ENCODE data around the gene PLCB1.
"Not testable (repeated sequence)": the region's sequence is repeated elsewhere in the genome, so short reads cannot be mapped to it uniquely, and the experiment has no call there.

PLCB1 gene

DNA sequence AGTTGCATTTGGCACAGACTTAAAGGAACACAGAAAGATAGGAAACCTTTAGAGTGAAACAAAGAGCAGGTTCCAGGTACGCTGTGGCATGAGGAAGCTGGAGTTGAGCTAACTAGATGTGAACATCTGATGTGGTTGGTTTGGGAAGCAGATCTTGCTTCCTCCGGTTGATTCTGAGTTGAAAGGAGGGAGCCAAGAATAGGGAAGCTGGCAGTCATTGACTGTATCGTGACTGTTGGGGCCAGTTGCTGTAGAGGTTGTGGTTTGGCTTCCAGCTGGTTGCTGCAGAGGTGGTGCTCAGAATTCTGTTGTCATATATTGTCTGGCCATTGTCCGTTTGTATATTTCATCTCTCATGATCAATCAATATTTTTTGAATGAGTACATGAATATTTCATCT lies 325.9 kb downstream of the PLCB1 start:
- no peak for DNase-seq

- no peak for DNase-seq
Observed at GRCh38 chr20:8461186-8461585, 329.1 kb downstream of the PLCB1 start.

DNA sequence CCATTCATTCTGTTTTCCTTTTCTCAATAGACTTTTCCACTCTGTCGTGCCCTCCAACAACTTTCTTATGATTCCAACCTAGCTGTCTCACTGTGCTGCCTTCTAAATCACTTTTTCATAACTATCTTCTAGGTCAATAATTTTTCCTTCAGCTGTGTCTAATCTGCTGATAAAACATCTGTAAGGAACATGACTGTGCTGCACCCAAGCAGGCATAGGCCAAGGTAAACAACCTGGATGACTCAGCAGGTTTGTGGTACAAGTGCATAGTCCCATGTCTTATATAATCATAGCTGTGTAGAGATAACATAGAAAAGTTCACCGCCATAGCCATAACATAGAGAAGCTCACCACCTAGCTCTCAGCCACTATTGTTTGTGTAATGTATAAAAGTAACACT lies 332.3 kb downstream of the PLCB1 start:
- no peak for DNase-seq

DNA sequence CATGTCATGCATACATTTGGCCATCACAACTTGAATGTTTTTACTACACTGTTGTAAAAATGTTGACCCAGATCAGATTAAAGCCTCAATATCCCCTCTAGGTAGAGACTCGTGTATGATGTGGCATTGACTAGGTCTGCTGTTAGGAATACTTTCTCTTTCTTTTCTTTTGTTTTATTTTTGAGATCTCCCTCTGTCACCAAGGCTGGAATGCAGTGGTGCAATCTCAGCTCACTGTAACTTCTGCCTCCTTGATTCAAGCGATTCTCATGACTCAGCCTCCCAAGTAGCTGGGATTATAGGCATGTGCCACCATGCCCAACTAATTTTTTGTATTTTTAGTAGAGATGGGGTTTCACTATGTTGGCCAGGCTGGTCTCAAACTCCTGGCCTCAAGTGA lies 334.7 kb downstream of the PLCB1 start:
- not testable (repeated sequence) for DNase-seq

- no peak for DNase-seq
Observed at GRCh38 chr20:8470156-8470555, 338.1 kb downstream of the PLCB1 start.

- DNase-seq = no peak
Observed at GRCh38 chr20:8471465-8471864, 339.4 kb downstream of the PLCB1 start.

- DNase-seq = no peak
Observed at GRCh38 chr20:8473459-8473858, 341.4 kb downstream of the PLCB1 start.

GRCh38 chr20:8474027-8474668 lies 342.1 kb downstream of the PLCB1 start:
- DNase-seq = no peak

DNA sequence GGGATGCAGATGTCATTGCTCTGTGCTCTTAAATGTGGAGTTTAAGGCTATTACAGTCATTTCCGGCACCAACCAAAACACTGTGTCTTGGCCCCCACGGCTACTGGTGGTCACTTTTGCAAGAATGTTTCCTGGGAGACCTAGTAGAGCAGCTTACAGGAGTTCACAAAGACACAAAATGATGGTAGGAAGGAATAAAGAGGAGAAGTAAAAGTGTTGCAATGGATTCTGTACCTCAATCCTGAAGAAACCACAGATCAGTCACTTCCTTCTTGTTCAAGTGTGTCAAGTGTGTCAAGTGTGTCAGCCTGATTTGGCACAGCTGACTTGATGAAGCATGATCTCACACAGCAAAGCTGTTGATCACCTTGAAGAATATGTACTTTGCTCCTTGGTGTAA lies 344.0 kb downstream of the PLCB1 start:
- DNase-seq = no peak

GRCh38 chr20:8480597-8480996 lies 348.5 kb downstream of the PLCB1 start:
- DNase-seq = no peak

DNA sequence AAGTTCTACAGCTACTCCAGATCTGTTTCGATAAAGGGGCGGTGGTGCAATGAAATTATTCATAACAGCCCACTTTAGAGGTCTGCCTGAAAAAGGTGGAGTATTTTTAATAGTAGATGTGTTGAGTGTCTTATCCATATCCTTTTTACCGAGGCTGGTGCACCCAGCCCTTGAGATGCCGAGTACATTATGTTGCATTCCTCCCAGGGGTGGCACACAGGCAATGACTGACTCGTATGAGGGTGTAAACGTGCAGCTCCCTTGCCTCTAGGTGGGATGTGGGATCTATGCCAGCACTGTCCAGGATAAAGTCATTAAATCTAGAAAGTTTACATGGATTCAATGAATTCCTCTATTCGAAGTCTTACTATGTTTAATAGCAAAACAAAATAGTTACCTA lies 355.6 kb downstream of the PLCB1 start:
- no peak for DNase-seq

DNA sequence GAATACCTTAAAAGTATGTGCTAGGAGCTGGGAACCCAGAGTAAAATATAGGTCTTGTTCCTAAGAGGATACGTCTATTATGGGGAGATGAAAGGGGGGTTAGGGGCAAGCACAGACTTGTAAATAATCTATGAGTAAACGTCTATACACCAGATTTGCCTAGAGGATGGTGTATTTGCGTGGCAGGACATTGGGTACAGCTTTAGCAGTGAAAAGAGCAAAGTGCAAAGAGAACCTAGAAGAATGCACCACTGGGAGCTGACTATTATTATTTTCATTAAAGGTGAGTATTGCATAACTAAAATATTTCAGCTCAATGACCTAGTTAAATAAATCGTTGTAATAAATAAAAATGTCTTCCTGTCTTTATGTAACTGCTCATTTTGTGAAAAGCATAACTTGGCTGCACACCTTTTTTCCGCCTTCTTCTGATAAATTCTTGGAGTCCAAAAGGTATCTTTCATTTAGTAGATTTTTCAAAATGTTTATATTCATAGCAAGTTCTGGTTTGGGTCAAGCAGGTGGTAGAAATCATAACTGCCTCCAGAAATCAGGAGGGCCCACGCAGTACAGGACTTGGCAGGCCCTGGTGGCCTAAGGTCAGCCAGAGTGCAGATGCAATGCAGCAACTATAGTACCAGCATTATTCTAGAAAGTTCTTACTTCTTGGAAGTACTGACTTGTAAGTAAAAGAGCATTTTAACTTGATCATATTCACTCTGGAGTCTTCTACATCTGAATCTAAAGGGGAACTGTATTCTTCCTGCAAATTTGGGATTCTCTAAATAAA lies 357.2 kb downstream of the PLCB1 start:
- peak; percentile 62 for DNase-seq

DNA sequence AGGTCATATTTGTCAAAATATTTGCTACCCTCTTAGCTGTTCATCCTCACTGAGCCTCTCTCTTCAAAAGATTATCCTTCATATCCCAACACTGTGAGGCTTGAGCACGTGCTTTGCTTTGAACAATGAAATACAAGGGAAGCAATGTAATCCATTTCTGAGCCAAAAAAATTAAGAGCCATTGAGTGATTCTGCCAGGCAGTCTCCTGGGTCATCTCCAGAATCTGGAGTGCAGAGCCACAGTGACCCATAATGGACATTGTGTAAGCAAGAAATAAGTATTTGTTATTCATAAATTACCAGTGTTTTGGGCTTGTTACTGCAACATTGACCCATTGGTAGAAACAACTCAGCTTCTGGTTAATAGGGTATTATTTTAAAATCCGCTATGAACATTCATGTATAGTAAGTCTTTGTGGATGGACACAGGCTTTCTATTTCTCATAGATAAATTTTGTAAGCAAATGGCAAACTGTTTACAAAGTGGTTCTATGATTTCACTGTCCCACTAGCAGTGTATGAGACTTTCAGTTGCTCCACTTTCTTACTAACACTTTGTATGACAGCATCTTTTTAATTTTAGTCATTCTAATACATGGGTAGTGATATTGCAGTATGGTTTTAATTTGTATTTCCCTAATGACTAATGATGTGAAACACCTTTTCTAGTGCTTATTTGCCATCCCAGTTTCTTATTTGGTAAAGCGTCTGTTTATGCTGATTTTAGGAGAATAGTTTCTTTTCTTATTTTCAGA lies 358.2 kb downstream of the PLCB1 start:
- no peak for DNase-seq

DNA sequence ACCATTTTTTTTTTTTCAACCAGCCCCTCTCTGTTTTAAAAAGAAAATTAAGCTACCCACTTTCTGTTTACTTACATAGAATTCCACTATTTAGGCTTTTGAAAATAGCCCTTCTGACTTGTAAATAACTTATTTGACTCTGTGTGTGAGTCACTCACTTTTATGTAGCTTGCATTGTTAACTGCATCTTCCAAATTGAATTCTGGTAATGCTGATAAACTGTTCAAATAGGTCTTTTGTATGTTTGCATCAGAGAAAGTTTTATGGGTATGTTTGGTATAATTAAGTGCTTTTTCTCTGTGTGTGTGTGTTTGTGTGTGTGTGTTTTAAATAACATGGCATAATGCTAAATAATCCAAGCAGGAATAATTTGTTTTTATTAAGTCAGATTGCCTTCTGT lies 360.1 kb downstream of the PLCB1 start:
- no peak for DNase-seq

- no peak for DNase-seq
Observed at GRCh38 chr20:8498571-8498970, 366.5 kb downstream of the PLCB1 start.

DNA sequence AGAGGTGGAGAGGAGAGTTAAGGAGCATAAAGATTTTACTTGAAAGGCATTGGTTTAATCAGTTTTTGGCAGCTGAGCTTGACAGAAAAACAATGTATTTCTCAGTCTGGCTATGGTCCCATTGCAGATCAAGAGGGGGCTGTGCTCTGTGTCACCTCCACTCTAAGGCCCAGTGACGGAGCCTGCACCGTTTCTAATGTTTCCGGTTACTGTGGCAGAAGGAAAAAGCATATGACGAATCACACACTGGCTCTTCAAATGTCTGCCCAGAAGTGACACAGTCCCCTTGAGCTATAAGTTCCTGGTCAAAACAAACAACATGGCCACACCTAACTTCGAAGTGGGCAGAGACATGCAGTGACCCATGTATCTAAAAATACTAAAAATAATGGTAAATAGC lies 372.0 kb downstream of the PLCB1 start:
- no peak for DNase-seq

GRCh38 chr20:8505476-8506200 lies 373.6 kb downstream of the PLCB1 start:
- DNase-seq = no peak

DNA sequence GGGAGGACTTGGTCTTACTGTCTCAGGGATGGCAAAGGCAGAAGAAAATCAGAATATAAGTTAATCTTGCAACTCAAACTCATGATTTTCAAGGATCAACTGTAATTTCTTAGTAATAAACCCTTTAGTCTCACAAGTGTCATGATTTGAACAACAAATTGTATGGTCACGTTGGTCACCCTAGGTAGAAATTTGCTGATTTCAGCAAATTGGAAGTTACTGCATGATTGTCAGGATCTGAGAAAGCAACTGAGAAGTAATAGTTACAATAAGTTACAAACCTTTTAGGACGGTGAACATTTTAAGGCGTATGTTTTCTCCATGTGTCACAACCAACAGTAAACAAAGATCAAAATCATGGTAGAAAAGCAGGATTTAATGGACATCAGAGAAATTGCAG lies 375.2 kb downstream of the PLCB1 start:
- DNase-seq = no peak

GRCh38 chr20:8509809-8510208 lies 377.7 kb downstream of the PLCB1 start:
- no peak for DNase-seq

DNA sequence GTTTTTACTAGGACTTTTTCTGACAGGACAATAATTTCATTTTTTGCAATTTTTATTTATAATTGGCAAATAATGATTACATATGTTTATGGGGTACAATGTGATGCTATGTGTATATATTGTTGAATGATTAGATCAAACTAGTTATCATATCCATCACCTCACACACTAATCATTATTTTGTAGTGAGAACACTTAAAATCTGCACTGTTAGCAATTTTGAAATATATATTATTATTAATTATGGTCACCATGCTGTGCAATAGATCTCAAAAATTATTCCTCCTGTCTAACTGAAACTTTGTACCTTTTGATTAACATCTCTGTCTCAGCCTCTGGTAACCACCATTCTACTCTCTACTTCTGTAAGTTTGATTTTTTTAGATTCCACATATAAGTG lies 378.7 kb downstream of the PLCB1 start:
- no peak for DNase-seq

DNA sequence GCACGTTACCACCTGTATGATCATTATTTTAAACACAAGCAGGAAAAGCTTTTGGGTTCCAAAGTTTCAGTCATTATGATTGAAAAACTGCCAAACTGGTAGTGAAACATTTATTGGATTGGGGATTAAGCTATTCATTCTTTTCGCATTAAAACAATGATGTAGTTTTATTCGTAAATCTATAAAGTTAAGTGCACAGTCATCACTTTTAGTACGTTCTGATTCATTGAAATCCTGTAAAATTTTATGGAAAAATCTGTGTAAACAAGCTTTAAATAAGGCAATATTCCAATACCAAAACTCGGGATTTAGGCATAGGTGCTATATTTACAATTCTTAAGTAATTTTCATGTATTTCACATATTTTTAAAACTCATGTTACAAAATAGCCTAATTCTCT lies 379.9 kb downstream of the PLCB1 start:
- no peak for DNase-seq

DNA sequence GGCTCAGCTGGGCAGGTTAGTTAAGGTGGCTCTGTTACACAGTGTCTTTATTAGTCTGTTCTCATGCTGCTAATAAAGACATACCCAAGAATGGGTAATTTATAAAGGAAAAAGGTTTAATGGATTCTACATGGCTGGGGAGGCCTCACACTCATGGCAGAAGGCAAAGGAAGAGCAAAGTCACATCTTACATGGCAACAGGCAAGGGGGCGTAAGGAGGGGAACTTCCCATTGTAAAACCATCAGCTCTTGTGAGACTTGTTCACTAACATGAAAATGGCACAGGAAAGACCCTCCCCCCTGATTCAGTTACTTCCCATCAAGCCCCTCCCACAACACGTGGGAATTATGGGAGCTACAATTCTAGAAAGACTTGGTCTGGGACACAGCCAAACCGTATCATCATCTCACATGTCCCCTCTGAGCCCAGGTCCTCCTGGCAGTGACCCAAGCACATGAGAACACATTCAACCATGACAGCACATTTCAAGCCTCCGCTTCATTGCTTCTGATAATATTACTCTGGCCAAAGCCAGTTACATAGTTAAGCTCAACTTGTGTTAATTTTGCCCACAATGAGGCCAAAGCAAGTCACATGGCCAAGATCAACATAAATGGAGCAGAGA lies 383.9 kb downstream of the PLCB1 start:
- DNase-seq = no peak

DNA sequence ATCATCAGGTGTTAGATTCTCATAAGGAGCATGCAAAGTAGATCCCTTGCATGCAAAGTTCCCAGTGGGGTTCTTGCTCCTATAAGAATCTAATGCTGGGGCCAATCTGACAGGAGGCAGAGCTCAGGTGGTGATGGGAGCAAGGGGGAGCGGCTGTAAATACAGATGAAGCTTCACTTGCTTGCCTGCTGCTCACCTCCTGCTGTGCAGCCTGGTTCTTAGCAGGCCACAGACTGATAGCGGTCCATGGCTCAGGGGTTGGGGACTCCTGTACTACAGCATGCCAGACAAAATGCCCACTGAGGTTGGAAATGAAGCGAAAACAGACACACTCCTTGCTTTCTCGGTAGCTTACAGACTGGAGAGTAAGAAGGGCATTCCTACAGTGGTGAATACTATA lies 386.8 kb downstream of the PLCB1 start:
- DNase-seq = no peak

Measured in right hindlimb (tissue), 1 donor.